NT2/D1 (cell line): Measurements from ENCODE around the gene UCP2.

Experiments
- DNase-seq: peaks from one replicate; pipeline ENCODE4 v3.0.0-alpha.2; 2011; ENCODE audit warnings: low read depth, low spot score
- H3K27me3 ChIP-seq: 2 replicates; pipeline ENCODE4 v1.6.0; 2011; ENCODE audit warnings: mild to moderate bottlenecking; ENCODE audit not compliant: insufficient read length, insufficient read depth
- H3K36me3 ChIP-seq: 2 replicates; pipeline ENCODE4 v1.6.1; 2011; ENCODE audit warnings: mild to moderate bottlenecking, low read length, mixed read lengths; ENCODE audit not compliant: insufficient read depth, insufficient read length
- H3K4me1 ChIP-seq: 2 replicates; pipeline ENCODE4 v1.5.1; 2011; ENCODE audit not compliant: insufficient read depth, insufficient read length
- H3K4me3 ChIP-seq: 2 replicates; pipeline ENCODE4 v1.5.1; 2011; ENCODE audit warnings: low read depth; ENCODE audit not compliant: insufficient read length
- H3K9ac ChIP-seq: 2 replicates; pipeline ENCODE4 v1.6.0; 2011; ENCODE audit warnings: low read depth; ENCODE audit not compliant: insufficient read length
- H3K9me3 ChIP-seq: 2 replicates; pipeline ENCODE4 v1.5.1; 2011; ENCODE audit warnings: mild to moderate bottlenecking, low read length; ENCODE audit not compliant: insufficient read depth
- SUZ12 ChIP-seq: IDR thresholded peaks from 2 replicates; pipeline ENCODE4 v1.6.1; 2011; ENCODE audit not compliant: insufficient read length, insufficient read depth; ENCODE audit errors: extremely low read depth
- YY1 ChIP-seq: IDR thresholded peaks from 2 replicates; pipeline ENCODE4 v1.6.1; 2011; ENCODE audit not compliant: insufficient read length, insufficient read depth
- ZNF274 ChIP-seq: IDR thresholded peaks from 2 replicates; pipeline ENCODE4 v1.6.1; 2011; ENCODE audit warnings: mild to moderate bottlenecking, low read depth, low read length

UCP2 gene

DNA sequence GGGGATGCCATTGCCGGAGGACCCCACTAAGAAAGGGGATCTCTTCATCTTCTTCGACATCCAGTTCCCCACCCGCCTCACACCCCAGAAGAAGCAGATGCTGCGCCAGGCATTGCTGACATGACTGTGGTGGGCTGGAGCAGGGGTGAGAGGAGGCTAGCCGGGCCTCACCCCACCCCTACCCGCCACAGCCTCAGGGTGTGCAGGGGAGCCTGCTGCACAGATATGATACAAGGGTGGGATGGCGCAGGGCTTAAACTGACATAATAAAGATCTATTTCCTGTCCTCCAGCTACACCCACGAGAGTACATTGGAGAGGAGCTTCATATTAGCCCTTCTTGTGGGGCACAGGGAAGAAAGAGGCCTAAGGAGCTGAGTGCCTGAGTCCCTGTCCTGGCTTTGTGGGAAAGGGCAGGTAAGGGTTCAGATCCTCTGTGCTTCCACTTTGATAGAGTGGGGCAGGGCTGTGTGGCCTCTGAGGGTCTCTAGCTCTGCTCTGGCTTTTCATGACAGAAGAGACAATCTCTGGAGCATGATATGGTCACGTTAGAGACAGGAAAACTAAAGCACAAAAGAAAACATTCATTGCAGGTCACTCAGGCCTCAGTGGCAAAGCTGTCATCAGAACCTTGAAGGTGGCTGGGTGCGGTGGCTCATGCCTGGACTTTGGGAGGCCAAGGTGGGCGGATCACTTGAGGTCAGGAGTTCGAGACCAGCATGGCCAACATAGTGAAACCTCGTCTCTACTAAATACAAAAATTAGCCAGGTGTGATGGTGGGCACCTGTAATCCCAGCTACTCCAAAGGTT, 12.4 kb downstream of the UCP2 start:
- TF ChIP-seq YY1 (no peak), ZNF274 (no peak), SUZ12 (no peak)
- no peaks in the 10 kb centered on the region for H3K27me3 ChIP-seq
- peaks cover 2% of the 10 kb centered on the region for H3K4me1 ChIP-seq
- peaks cover 19% of the 10 kb centered on the region for H3K36me3 ChIP-seq
- H3K4me3 ChIP-seq = no peak overlapping the region
- DNase-seq = no peak
- H3K9me3 ChIP-seq = no peaks in the 10 kb centered on the region
- no peak overlapping the region for H3K9ac ChIP-seq

DNA sequence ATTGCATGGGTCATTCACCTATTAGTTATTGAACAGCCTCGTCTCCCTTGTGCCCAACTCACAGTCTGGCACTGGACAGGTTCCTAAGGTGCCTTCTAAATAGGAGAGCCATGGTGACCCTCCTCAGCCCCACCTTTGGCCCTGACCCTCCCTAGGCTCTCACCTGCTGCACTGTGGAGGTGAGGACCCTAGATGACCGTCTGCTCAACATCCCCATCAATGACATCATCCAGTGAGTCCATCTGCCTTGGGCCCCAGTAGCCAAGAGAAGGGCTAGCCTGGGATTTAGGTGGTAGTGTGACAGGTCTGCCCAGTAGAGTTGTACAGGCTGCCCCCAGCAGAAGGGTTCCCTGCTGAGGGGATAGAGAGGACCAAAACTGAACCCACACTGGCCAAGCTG, 13.6 kb downstream of the UCP2 start:
- peaks cover 2% of the 10 kb centered on the region for H3K4me1 ChIP-seq
- TF ChIP-seq YY1 (no peak), SUZ12 (no peak), ZNF274 (no peak)

DNA sequence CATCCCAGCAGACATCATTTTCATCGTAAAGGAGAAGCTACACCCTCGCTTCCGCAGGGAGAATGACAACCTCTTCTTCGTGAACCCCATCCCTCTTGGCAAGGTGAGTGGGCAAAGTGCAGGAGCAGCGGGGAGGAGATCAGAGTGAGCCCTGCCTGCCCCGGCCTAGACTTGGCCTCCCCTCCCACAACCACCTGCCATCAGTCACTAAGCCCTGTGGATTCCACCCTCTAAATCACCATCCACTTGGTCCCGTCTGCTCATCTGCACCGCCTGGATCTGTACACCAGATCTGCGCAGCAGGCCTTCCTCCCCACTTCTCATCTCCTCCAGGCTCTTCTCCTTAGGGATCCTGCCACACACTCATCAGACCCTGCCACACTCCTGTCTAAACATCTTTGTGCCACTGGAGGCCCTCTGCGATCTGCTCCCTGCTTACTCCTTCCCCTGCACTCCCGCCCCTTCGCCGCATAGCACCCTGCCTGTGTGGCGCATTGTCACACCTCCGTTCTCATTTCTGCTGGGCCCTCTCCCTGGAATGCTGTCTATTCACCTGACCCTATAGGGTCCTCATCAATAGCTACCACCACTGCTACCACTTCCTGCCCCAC, 14.2 kb downstream of the UCP2 start:
- Histone ChIP-seq H3K4me1 (peaks cover 2% of the 10 kb centered on the region), H3K36me3 (peaks cover 4% of the 10 kb centered on the region), H3K27me3 (no peaks in the 10 kb centered on the region), H3K9me3 (no peaks in the 10 kb centered on the region), H3K9ac (no peak overlapping the region), H3K4me3 (no peak overlapping the region)
- no peak for DNase-seq
- no peak for TF ChIP-seq ZNF274
- no peak for TF ChIP-seq SUZ12
- no peak for TF ChIP-seq YY1

More for the DNA sequence above, 13.6 kb downstream of the UCP2 start:
- Histone ChIP-seq H3K36me3 (peaks cover 8% of the 10 kb centered on the region), H3K4me3 (no peak overlapping the region), H3K9me3 (no peaks in the 10 kb centered on the region), H3K9ac (no peak overlapping the region), H3K27me3 (no peaks in the 10 kb centered on the region)
- DNase-seq = no peak

DNA sequence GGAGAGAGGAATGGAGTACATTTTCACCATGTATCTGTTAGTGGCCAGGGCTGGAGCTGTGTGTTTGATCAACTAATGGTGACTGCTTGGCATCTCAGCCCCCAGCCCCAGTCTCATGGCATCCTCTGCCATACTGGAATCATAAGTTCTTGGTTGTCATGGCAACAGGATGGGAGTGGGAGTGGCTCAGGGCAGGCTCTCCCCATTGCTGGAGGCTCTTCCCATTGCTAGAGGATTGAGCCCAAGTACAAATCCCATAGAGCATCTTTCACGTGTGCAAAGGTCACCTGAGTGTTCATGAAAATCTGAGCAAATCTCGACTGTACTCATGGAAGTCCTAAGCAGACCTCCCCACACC, 16.9 kb downstream of the UCP2 start:
- no peaks in the 10 kb centered on the region for H3K27me3 ChIP-seq
- H3K4me1 ChIP-seq = peaks cover 2% of the 10 kb centered on the region
- no peak for TF ChIP-seq SUZ12
- no peak for TF ChIP-seq ZNF274
- 0 out of 2 replicates have a peak, but pooled peaks cover 3% of the 10 kb centered on the region for H3K9me3 ChIP-seq
- no peak overlapping the region for H3K4me3 ChIP-seq
- DNase-seq = no peak
- H3K9ac ChIP-seq = no peak overlapping the region
- H3K36me3 ChIP-seq = no peaks in the 10 kb centered on the region

DNA sequence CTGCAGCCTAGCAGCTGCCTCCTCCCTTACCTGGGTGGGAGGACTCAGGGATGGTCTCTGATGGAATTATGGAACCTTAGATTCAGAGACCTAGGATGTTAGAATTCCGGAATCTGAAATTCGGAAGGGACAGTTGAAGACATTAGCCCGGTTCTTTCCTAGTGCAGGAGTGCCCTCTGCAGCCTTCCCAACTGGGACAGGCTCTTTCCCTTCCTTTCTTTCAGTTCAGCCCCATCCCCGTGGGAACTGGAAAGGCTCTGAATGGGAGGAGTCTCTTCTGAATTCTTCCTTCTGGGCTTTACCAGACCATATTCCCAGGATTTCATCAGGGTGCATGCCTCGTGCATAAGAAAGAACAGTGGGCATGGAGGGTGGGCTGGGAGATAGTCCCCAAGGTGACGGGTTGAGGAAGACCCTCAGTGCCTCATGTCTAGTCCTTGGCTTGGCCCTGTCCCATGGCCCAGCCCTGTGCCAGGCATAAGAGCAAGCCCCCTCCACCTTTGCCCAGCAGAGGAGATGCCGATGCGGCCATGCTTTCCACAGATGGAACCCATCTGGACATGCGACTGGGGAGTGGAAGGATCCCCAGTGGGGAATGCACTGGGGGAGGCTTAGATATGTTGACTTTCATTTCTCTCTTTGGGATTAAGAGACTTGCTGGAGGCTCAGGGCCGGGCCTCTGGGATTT, 17.4 kb downstream of the UCP2 start:
- peaks cover under 1% of the 10 kb centered on the region for H3K4me1 ChIP-seq
- no peak overlapping the region for H3K9ac ChIP-seq
- H3K9me3 ChIP-seq = 0 out of 2 replicates have a peak, but pooled peaks cover 3% of the 10 kb centered on the region
- H3K36me3 ChIP-seq = no peaks in the 10 kb centered on the region
- no peak overlapping the region for H3K4me3 ChIP-seq
- no peaks in the 10 kb centered on the region for H3K27me3 ChIP-seq
- no peak for DNase-seq
- TF ChIP-seq YY1 (no peak), SUZ12 (no peak), ZNF274 (no peak)

DNA sequence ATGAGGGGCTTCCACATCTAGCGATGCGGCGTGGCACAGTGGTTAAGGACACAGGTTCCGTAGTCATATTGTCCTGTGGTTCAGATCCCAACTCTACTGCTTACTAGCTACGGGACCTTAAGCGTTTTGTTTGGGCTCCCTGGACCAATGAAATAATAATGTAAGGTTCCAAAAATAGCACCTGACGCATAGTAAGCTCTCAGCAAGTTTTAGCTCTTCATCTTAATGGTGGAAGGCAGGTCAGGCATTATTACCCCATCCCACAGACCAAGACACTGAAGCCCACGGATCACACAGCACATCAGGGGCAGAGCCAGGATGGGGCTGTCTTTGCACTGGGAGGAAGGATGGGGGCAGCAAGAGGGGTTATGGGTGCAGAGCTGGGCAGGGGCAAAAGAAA, 18.8 kb downstream of the UCP2 start:
- Histone ChIP-seq H3K4me1 (no peaks in the 10 kb centered on the region), H3K36me3 (no peaks in the 10 kb centered on the region), H3K4me3 (no peak overlapping the region), H3K9me3 (0 out of 2 replicates have a peak, but pooled peaks cover 3% of the 10 kb centered on the region), H3K9ac (no peak overlapping the region), H3K27me3 (no peaks in the 10 kb centered on the region)
- DNase-seq = no peak
- no peak for TF ChIP-seq ZNF274
- no peak for TF ChIP-seq SUZ12
- no peak for TF ChIP-seq YY1
